ENCODE data around the gene COMTD1.

COMTD1 gene

DNA sequence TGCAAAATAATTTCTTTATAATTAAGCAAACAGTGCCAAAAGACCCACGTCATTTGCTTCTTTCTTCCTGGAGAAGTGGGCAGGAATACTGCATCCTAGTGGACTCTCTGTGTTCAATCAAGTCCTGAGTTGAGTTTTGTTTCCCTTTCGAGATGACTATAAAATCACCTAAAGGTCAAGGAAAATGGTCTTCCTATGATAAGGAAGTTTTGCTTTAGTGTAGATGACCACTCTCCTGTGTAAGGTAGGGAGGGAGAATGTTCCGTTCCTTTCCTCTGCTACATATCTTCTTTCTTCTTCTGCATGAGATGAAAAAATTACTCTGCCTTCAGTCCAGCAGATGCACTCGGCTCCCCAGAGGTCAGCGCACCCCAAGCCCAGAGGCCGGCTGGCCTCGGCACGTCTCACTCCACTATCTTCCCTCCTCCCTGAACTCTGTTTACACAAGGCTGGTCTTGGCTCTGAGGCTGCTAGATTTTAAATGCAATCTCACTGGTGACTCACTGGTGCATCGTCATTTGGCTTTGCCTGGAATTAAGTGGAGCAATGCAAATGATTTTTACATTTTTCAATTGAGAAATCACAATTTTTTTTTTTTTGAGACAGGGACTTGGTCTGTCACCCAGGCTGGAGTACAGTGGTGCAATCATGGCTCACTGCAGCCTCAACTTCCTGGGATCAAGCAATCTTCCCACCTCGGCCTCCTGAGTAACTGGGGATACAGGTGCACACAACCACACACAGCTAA is 43.8 kb downstream of the COMTD1 start:
- DNase-seq, result peak; percentile 4

DNA sequence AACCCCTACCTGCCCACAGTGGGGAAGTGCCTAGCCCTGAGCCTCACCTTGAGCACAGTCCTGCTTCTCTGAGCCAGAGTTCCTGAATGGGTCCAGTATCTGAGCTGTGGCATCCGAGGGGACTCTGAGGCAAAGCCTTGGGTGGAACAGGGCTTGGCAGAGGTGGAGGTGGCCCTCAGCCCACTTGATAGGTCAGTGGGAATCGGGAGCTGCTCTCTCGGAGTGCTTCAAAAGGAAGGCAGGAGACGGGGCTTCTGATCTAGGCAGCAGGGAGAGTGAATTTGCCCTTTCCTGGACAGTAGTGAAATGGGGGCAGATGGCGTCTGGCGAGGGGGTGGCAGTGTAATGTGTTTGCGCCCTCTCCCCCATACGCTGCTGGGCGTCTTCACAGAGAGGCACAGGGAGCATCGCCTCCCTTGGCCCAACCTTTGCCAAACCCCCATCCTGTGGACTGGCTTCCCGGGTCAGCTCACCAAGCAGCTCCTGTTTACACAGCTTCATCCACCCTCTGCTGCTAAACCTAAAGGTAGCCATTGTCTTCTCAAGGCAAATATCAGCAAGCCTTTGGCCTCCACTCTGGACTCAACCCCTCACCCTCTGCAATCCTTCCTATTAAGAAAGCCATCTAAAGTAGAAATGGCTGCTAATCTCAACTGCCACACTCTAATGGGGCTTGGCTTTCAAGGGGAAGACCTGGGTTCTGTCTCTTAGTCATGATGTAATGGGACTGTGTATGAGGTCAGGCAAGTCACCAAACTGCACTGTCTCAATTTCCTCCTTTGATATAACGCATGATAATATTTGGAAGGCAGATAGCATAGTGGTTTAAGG is 46.3 kb downstream of the COMTD1 start:
- peak; percentile 21 for DNase-seq

DNA sequence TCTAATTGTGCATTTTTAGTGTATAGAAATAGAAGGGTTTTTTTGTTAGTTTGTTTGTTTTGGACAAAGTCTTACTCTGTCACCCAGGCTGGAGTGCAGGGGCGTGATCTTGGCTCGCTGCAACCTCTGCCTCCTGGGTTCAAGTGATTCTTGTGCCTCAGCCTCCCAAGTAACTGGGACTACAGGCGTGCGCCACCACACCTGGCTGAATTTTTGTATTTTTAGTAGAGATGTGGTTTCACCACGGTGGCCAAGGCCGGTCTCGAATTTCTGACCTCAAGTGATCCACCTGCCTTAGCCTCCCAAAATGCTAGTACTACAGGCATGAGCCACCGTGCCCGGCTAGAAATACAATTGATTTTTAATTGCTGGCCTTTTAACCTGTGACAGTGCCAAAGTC is 47.2 kb downstream of the COMTD1 start:
- DNase-seq, result peak; percentile 6

DNA sequence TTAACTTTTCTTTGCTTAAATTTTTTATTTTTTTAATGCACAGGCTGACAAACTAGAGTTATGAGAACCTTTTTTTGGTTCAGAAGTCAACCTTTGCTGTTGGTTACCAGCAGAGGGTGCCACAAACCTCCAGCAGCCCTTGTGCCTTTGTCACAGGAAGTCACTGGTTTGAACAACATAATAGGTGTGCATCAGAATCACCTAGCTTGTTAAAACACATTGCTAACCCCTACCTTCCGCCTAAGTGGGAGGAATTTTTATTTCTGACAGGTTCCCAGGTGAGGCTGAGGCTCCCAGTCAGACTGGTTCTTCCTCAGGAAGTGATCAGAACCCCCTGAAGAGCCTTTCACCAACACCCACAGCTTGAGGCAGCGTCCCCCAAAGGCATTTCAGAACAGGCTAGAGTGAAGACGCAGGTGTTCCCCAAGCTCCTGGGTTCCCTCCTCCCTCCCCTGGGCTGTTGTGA is 47.8 kb downstream of the COMTD1 start:
- peak; percentile 64 for DNase-seq

DNA sequence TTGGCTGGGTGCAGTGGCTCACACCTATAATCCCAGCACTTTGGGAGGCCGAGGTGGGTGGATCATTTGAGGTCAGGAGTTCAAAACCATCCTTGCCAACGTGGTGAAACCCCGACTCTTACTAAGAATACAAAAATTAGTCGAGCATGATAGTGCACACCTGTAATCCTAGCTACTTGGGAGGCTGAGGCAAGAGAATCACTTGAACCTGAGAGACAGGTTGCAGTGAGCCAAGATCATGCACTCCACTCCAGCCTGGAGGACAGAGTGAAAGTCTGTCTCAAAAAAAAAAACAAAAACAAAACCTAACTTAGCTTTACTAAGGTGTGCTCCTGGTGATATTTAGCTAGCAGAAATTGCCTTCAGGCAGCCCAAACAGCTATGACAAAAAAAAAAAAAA is 49.4 kb downstream of the COMTD1 start:
- DNase-seq, result peak; percentile 20

Data from stimulated activated CD8-positive, alpha-beta memory T cell treated with anti-CD3 and anti-CD28 coated beads, Interleukin-4, amount 100 ng/mL, for 48 hours (primary cell).